ENCODE results near the gene SENP7. TPM values are rescaled to one million over a fixed set of nuclear protein-coding genes. Genes with fewer than 3 reads are reported as not detected.
"Not testable (repeated sequence)": the region's sequence is repeated elsewhere in the genome, so short reads cannot be mapped to it uniquely, and the experiment has no call there.

SENP7 gene
- total RNA-seq, 1 experiment from 2014 or later: 12.0 TPM

GRCh38 chr3:101319531-101319930, 193.5 kb downstream of the SENP7 start:
- intact Hi-C loops (cut with micrococcal nuclease; ENCODE audit: unreplicated experiment): no loop called here
- no peaks in the 10 kb centered on the region for H3K36me3 Mint-ChIP-seq (ENCODE audit: insufficient read depth, unreplicated experiment)
- H3K27me3 Mint-ChIP-seq (ENCODE audit: unreplicated experiment): no peaks in the 10 kb centered on the region
- H3K27ac Mint-ChIP-seq (ENCODE audit: unreplicated experiment): no peak overlapping the region
- no peak overlapping the region for H3K4me3 Mint-ChIP-seq (ENCODE audit: low read depth, unreplicated experiment)
- H3K4me1 Mint-ChIP-seq (ENCODE audit: low read depth, unreplicated experiment): no peaks in the 10 kb centered on the region
- BruUV-seq (replicated peaks): no TSS peak
- CTCF ChIA-PET: no interaction called here
- no peak for DNase-seq
- no peaks in the 10 kb centered on the region for H3K9me3 Mint-ChIP-seq (ENCODE audit: low read depth, unreplicated experiment)
- TF ChIP-seq, protein P1, sequence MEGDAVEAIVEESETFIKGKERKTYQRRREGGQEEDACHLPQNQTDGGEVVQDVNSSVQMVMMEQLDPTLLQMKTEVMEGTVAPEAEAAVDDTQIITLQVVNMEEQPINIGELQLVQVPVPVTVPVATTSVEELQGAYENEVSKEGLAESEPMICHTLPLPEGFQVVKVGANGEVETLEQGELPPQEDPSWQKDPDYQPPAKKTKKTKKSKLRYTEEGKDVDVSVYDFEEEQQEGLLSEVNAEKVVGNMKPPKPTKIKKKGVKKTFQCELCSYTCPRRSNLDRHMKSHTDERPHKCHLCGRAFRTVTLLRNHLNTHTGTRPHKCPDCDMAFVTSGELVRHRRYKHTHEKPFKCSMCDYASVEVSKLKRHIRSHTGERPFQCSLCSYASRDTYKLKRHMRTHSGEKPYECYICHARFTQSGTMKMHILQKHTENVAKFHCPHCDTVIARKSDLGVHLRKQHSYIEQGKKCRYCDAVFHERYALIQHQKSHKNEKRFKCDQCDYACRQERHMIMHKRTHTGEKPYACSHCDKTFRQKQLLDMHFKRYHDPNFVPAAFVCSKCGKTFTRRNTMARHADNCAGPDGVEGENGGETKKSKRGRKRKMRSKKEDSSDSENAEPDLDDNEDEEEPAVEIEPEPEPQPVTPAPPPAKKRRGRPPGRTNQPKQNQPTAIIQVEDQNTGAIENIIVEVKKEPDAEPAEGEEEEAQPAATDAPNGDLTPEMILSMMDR (IDR thresholded peaks at IDR 0.05; ENCODE audit: unreplicated experiment): no peak

DNA sequence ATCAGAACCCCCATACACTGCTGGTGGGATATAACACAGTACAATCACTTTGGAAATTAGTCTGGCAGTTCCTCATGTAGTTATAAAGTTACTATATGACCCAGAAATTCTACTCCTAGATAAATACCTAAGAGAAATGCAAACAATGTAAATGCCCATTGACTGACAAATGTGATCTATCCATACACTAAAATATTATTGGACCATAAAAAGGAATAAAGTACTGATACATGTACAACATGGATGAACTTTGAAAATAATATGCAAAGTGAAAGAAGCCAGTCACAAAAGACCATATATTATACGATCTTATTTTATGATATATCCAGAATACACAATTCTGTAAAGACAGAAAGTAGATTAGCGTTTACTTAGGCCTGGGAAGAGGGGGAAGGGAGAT, 200.5 kb downstream of the SENP7 start:
- H3K9me3 Mint-ChIP-seq (ENCODE audit: low read depth, unreplicated experiment): peaks cover 6% of the 10 kb centered on the region
- no peak for DNase-seq
- no TSS peak for BruUV-seq (replicated peaks)
- CTCF ChIA-PET: no interaction called here
- H3K4me1 Mint-ChIP-seq (ENCODE audit: low read depth, unreplicated experiment): no peaks in the 10 kb centered on the region
- H3K27ac Mint-ChIP-seq (ENCODE audit: unreplicated experiment): no peak overlapping the region
- TF ChIP-seq, protein P1 (IDR thresholded peaks at IDR 0.05; ENCODE audit: unreplicated experiment): no peak
- H3K4me3 Mint-ChIP-seq (ENCODE audit: low read depth, unreplicated experiment): no peak overlapping the region
- no peaks in the 10 kb centered on the region for H3K27me3 Mint-ChIP-seq (ENCODE audit: unreplicated experiment)
- no peaks in the 10 kb centered on the region for H3K36me3 Mint-ChIP-seq (ENCODE audit: insufficient read depth, unreplicated experiment)
- intact Hi-C loops (cut with micrococcal nuclease; ENCODE audit: unreplicated experiment): no loop called here

DNA sequence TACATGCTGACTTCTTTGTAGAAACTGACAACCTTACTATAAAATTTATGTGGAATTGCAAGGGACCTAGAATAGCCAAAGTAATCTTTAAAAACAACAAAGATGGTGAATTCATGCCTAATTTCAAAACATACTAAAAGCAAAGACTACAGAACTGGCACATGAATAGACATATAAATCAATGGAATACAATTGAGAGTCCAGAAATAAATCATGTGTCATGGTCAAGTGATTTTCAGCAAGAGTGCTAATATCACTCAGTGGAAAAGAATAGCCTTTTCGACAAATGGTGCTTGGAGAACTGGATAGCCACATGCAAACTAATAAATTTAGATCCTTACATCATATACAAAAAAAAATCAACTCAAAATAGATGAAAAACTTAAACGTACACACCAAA, 201.3 kb downstream of the SENP7 start:
- Mint-ChIP-seq H3K9me3 (ENCODE audit: low read depth, unreplicated experiment) (peaks cover 7% of the 10 kb centered on the region), H3K4me3 (ENCODE audit: low read depth, unreplicated experiment) (no peak overlapping the region), H3K4me1 (ENCODE audit: low read depth, unreplicated experiment) (no peaks in the 10 kb centered on the region), H3K27ac (ENCODE audit: unreplicated experiment) (no peak overlapping the region), H3K36me3 (ENCODE audit: insufficient read depth, unreplicated experiment) (no peaks in the 10 kb centered on the region), H3K27me3 (ENCODE audit: unreplicated experiment) (no peaks in the 10 kb centered on the region)
- intact Hi-C loops (cut with micrococcal nuclease; ENCODE audit: unreplicated experiment): no loop called here
- DNase-seq: no peak
- CTCF ChIA-PET: no interaction called here
- TF ChIP-seq, protein P1 (IDR thresholded peaks at IDR 0.05; ENCODE audit: unreplicated experiment): no peak
- BruUV-seq (replicated peaks): no TSS peak

DNA sequence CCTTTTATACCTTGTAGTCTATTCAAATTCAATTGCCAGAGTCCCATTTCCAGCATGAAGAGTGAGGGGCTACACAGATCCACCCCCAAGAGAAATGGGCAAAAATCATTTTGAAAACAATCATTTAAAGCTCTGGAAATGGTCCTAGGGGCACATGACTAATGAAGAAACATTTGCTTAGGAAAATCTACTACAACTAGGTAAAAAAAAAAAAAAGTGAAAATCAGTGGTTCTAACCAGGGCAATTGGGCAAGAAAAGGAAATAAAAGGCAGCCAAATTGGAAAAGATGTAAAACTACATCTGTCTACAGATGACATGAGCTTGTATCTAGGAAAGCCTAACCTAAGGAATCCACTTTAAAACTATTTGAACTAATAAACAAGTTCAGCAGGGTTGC, 202.0 kb downstream of the SENP7 start:
- DNase-seq: no peak
- Mint-ChIP-seq H3K4me1 (ENCODE audit: low read depth, unreplicated experiment) (no peaks in the 10 kb centered on the region), H3K4me3 (ENCODE audit: low read depth, unreplicated experiment) (no peak overlapping the region), H3K9me3 (ENCODE audit: low read depth, unreplicated experiment) (peaks cover 7% of the 10 kb centered on the region), H3K27me3 (ENCODE audit: unreplicated experiment) (no peaks in the 10 kb centered on the region), H3K27ac (ENCODE audit: unreplicated experiment) (no peak overlapping the region), H3K36me3 (ENCODE audit: insufficient read depth, unreplicated experiment) (no peaks in the 10 kb centered on the region)
- intact Hi-C loops (cut with micrococcal nuclease; ENCODE audit: unreplicated experiment): no loop called here
- CTCF ChIA-PET: no interaction called here
- BruUV-seq (replicated peaks): no TSS peak
- TF ChIP-seq, protein P1 (IDR thresholded peaks at IDR 0.05; ENCODE audit: unreplicated experiment): no peak

DNA sequence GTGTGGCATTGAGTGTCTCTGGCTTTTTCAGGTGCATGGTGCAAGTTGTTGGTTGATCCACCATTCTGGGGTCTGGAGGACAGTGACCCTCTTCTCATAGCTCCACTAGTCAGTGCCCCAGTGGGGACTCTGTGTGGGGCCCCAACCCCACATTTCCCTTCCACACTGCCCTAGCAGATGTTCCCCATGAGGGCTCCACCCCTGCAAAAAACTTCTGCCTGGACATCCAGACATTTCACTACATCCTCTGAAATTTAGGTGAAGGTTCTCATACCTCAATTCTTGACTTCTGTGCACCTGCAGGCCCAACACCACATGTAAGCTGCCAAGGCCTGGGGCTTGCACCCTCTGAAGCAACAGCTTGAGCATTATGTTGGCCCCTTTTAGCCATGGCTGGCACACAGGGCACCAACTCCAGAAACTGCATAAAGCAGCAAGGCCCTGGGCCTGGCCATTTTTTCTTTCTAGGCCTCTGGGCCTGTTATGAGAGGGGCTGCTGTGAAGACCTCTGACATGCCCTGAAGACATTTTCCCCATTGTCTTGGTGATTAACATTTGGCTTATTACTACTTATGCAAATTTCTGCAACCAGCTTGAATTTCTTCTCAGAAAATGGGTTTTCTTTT, 204.8 kb downstream of the SENP7 start:
- H3K9me3 Mint-ChIP-seq (ENCODE audit: low read depth, unreplicated experiment); H3K36me3 Mint-ChIP-seq (ENCODE audit: insufficient read depth, unreplicated experiment); BruUV-seq (replicated peaks); H3K27me3 Mint-ChIP-seq (ENCODE audit: unreplicated experiment); H3K27ac Mint-ChIP-seq (ENCODE audit: unreplicated experiment); intact Hi-C loops (cut with micrococcal nuclease; ENCODE audit: unreplicated experiment); DNase-seq; H3K4me1 Mint-ChIP-seq (ENCODE audit: low read depth, unreplicated experiment); H3K4me3 Mint-ChIP-seq (ENCODE audit: low read depth, unreplicated experiment): not testable (repeated sequence)
- CTCF ChIA-PET: interaction anchor here (0.6 kb wide), 1 partner anchor 82 kb away, joined by 4 read pairs; no protein-coding TSS in a partner anchor

Measured in Calu3 (cell line).